HG02938 (cell line): ENCODE data around the gene SPAG6.

Experiments used
- ATAC-seq: cut with Tn5 transposase; IDR thresholded peaks from one replicate; pipeline ENCODE4 v1.9.1; 2021; ENCODE audit warnings: mild to moderate bottlenecking, moderate library complexity; ENCODE audit not compliant: unreplicated experiment

SPAG6 gene

GRCh38 chr10:22427890-22428571 is 82.7 kb downstream of the SPAG6 start:
- ATAC-seq: no peak

DNA sequence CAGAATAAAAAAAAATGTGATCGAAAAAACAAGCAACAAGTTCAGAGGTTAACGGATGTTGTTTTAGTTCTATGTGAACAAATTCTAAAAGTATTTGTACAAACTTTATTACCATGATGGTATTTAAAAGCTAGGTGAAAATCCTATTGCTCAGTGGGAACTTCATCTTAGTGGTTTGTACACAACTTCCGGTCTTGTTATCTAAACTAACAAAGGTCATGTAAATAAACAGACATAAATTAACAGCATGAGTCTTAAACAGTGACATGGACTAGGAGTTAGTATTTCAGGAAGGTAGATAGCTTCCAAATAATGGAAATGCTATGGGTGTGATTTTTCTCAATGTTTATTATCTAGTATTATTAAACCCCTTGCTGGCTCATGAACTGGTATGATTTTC is 83.8 kb downstream of the SPAG6 start:
- no peak for ATAC-seq

- no peak for ATAC-seq
These were observed 84.7 kb downstream of the SPAG6 start for GRCh38 chr10:22429981-22430421.

DNA sequence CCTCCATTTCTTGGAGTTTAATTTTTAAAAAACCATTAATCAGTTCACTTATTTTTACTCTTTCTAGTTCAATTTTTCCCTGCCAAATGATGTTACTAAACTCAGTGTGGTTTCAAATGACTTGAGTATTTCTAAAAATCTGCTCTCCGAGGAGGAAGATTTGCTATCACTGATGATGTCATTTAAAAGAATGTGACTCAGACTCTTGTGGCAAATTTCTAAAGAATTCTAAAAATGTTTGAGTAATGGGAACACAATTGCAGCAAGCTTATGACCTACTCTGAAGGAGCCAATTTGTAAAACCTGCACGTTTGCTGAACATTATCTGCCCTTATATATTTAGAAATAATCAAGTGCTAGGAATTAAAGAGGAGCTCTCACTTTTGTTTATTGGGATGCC is 88.6 kb downstream of the SPAG6 start:
- no peak for ATAC-seq

- no peak for ATAC-seq
These were observed 89.2 kb downstream of the SPAG6 start for GRCh38 chr10:22434521-22434920.

DNA sequence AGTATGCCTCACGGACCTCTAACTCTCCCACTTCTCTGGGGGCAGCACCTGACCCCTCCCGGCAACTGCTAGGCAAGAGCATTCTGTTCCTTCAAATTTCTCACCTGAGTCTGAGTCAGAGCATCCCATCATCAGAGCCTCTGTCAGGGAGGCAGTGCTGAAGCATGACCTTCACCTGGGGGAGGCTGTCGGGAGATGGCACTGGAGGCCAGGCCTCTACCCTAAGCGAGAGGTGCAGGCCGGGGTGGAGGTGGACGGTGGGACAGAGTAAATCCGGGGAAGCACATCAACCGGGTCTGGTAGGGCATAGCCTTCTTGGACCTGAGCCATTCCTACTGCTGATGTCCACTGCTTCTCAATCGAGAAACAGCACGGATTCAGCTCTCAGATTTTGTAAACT is 90.4 kb downstream of the SPAG6 start:
- no peak for ATAC-seq

DNA sequence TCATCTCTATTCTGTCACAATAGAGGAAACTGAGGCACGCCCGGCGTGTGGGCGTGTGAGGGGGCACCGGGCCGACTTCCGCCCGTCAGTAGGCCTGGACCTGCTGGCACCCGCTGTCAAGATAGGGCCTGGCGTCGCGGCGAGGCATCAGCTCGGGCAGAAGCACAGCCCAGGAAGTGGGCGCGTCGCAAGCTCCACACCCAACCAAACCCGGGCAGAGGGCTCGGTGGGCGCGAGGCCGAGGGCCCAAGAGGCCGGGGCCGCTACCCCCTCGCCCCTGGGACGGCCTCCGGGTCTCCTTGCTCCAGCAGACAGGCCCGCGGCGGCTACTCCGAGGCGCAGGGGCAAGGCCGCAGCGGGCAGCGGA is 91.2 kb downstream of the SPAG6 start:
- ATAC-seq: peak; percentile 34

GRCh38 chr10:22436893-22437619 is 91.8 kb downstream of the SPAG6 start:
- peak; percentile 74 for ATAC-seq

DNA sequence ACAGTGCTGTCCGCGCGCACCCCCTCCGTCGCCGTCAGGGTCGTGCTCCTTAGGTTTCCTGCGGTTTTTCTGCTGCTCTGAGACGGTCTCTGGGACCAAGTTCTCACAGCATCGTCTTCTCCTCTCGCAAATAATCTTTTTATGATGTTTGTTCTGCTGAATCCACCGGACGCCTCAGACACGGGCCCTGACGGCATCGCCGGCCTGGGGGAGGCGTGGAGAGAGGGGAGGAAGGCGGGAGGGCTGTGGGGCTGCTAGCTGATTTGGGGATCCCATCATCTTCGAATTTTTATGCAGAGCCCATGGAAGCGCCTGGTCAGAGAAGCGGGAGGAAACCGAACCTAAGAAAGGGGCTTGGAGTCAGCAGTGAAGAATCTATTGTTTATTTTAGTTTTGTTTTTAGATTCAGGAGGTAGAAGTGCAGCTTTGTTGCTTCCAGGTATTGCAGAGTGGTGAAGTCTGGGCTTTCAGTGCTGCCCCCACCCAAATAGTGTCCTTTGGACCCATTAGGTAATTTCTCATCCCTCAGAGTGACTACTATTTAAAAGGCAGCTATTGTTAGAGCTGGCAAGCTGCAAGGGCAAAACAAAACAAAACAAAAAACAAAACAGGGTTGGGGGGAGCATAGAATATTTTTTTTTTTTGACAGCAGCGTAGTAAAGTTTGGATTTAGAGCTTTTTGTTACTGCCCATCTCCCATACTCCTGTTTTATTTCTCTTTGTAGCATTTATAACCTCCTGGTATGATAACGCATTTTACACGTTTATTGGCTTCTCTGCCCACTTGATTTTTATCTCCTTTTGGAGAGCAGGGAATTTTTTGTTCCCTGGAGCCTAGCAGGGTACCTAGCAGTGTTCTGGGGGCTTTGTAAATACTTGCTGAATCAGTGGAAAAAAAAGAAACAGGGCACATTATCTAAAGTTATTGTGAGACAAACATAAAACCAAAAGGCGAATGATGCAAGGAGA is 92.6 kb downstream of the SPAG6 start:
- ATAC-seq: peak; percentile 34

DNA sequence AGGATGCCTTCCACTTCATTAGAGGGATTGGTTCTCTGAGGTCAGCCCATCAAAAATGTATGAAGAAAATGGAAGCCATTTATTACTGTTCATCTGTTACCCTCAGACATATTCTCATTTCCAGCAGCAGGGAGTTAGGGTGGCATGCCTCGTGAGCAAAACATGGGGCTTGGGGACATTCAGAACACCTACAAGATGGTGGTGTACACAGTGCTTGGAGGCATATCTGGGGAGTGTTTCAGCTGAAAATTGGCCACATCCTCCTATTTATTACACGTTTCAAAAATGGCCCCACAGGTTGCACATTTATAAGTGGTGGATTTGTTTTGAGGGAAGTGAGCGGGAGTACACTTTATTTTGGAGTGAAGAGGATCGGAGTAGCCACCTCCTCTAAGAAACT is 93.4 kb downstream of the SPAG6 start:
- ATAC-seq: no peak

GRCh38 chr10:22442063-22442462 is 96.8 kb downstream of the SPAG6 start:
- no peak for ATAC-seq

- ATAC-seq: no peak
These were observed 97.2 kb downstream of the SPAG6 start for GRCh38 chr10:22442468-22442867.

- ATAC-seq: no peak
These were observed 98.0 kb downstream of the SPAG6 start for GRCh38 chr10:22443175-22443901.

- no peak for ATAC-seq
These were observed 99.0 kb downstream of the SPAG6 start for GRCh38 chr10:22444219-22444788.

DNA sequence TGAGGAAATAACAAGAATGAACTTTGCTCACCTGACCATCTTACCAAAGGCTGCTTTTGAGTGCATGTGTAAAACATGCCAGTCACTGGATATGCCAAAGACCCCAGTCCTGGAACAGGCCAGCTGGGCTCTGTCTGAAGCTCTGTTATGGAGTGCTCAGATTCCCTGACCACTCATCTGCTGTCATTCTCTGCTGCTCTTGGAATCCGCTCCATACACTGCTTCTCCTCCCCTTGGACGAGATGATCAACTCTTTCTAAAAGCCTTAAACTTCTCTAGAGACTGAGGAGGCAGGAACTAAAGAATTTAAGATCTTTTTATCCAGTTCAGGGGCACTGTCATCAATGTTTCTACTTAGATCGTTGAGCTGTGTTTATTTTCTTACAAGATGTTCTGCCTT is 100.2 kb downstream of the SPAG6 start:
- ATAC-seq: no peak

DNA sequence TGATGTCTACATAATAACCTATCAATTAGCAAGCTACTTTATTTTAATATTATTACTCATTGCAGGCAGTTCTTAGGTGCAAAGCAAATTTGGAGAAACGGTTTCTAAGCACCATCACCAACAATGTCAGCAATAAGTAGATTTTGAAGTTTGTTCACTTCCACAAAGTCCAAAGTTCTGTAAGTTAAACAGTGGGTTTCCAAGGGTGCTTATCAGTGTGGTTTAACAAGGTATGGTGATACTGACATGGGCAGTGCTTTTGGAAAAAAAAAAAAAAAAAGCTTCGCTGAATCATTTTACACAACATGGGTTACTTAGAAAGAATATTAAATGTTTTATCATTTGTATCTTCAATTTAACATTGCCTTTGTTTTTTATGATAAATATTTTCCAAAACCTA is 101.8 kb downstream of the SPAG6 start:
- ATAC-seq: no peak

GRCh38 chr10:22451346-22451745 is 106.0 kb downstream of the SPAG6 start:
- ATAC-seq: no peak

GRCh38 chr10:22453320-22453719 is 108.0 kb downstream of the SPAG6 start:
- ATAC-seq: no peak

GRCh38 chr10:22453948-22454591 is 108.8 kb downstream of the SPAG6 start:
- no peak for ATAC-seq

DNA sequence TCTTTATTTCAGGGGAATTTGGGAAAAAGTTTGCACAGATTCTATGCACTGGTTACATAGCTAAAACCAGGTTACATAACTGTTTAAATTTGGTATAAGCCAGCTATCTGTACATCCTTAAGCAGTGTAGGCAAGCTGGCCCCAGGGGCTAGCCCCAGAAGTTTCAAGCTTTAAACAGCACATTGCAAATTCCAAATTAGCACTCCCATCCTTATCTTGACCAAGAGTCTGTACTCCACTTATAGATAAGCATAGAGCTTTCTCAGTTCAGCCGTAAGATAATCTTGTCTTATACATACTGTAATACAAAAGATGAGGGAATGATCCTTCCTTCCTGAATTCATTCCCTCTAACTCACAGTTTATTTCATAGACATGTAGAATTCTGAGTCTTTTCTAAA is 109.3 kb downstream of the SPAG6 start:
- ATAC-seq: no peak
